HCT116 (cell line): ENCODE data around the gene DDHD1.

Source experiments
- CEBPB ChIP-seq: IDR thresholded peaks from 2 replicates; pipeline ENCODE4 v1.6.1; 2012; ENCODE audit warnings: low read depth
- CTCF ChIP-seq, 3 experiments: fragments of 200-600 bp in 1 of 3; sonication (generic) in 1 of 3; IDR thresholded peaks in 2 of 3; conservative IDR thresholded peaks in 1 of 3; 2 replicates each; pipeline ENCODE4 v1.5.1; 2012 to 2017; ENCODE audit warnings: low read depth in 2 of 3, low read length in 2 of 3, antibody characterized with exemption in 1 of 3, borderline replicate concordance in 1 of 3, control low read depth in 1 of 3, mild to moderate bottlenecking in 1 of 3, mixed read lengths in 1 of 3, mixed run types in 1 of 3, moderate library complexity in 1 of 3; ENCODE audit not compliant: insufficient read depth in 1 of 3
- EZH2phosphoT487 ChIP-seq: fragments of 200-600 bp; IDR thresholded peaks from 2 replicates; pipeline ENCODE4 v1.6.1; 2018; ENCODE audit warnings: antibody characterized with exemption, borderline replicate concordance
- JUND ChIP-seq: IDR thresholded peaks from 2 replicates; pipeline ENCODE4 v1.6.1; 2012
- POLR2A ChIP-seq: IDR thresholded peaks from 2 replicates; pipeline ENCODE4 v1.7.0; 2011; ENCODE audit warnings: borderline replicate concordance; ENCODE audit not compliant: insufficient read depth, insufficient read length; ENCODE audit errors: extremely low read depth
- POLR2AphosphoS5 ChIP-seq: IDR thresholded peaks from 2 replicates; pipeline ENCODE4 v1.6.1; 2011; ENCODE audit warnings: mild to moderate bottlenecking, low read depth, low read length, moderate library complexity
- SIN3A ChIP-seq: IDR thresholded peaks from 2 replicates; pipeline ENCODE4 v1.6.1; 2012; ENCODE audit warnings: low read depth
- SRF ChIP-seq: IDR thresholded peaks from 2 replicates; pipeline ENCODE4 v1.6.1; 2012; ENCODE audit warnings: low read depth
- TF ChIP-seq, protein P1 (sequence below): IDR thresholded peaks from 2 replicates; pipeline ENCODE4 v1.6.1; 2012; ENCODE audit warnings: low read depth

DNA sequence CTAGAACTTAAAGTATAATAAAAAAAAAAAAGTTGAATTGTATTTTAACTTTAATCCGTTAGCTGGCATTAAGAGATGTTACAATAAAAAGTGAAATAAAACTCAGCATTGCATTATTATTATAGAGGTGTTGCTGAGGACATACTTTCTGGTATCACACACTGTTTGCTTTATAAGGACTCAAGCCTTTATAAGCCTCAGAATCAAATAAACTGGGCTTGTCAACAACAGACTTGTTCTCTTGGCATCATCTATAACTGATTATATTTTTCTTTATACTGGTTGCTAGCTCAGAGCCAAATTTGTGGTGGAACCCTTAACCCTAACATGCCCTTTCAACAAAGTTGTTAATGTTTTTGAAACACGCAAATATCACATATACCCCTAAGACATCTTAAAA is 62.3 kb downstream of the DDHD1 start:
- no peak for TF ChIP-seq POLR2A
- TF ChIP-seq CTCF (IDR thresholded peaks at IDR 0.05 in 2 of 3, conservative IDR thresholded peaks at IDR 0.05 in 1 of 3; ENCODE audit: borderline replicate concordance in 1 of 3, insufficient read depth in 1 of 3, low read depth in 2 of 3, low read length in 2 of 3), result no peak
- no peak for TF ChIP-seq CEBPB
- no peak for TF ChIP-seq SIN3A
- no peak for TF ChIP-seq JUND
- TF ChIP-seq, protein P1, sequence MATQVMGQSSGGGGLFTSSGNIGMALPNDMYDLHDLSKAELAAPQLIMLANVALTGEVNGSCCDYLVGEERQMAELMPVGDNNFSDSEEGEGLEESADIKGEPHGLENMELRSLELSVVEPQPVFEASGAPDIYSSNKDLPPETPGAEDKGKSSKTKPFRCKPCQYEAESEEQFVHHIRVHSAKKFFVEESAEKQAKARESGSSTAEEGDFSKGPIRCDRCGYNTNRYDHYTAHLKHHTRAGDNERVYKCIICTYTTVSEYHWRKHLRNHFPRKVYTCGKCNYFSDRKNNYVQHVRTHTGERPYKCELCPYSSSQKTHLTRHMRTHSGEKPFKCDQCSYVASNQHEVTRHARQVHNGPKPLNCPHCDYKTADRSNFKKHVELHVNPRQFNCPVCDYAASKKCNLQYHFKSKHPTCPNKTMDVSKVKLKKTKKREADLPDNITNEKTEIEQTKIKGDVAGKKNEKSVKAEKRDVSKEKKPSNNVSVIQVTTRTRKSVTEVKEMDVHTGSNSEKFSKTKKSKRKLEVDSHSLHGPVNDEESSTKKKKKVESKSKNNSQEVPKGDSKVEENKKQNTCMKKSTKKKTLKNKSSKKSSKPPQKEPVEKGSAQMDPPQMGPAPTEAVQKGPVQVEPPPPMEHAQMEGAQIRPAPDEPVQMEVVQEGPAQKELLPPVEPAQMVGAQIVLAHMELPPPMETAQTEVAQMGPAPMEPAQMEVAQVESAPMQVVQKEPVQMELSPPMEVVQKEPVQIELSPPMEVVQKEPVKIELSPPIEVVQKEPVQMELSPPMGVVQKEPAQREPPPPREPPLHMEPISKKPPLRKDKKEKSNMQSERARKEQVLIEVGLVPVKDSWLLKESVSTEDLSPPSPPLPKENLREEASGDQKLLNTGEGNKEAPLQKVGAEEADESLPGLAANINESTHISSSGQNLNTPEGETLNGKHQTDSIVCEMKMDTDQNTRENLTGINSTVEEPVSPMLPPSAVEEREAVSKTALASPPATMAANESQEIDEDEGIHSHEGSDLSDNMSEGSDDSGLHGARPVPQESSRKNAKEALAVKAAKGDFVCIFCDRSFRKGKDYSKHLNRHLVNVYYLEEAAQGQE, result no peak
- no peak for TF ChIP-seq SRF
- no peak for TF ChIP-seq EZH2phosphoT487
- no peak for TF ChIP-seq POLR2AphosphoS5
